Hematopoietic multipotent progenitor cell treated with erythropoietin and hydrocortisone succinate and interleukin-3 and kit ligand, for 15 days (in vitro differentiated cells): ENCODE measurements around the gene CDH6.

Experiments
- DNase-seq: peaks from one replicate; pipeline ENCODE4 v3.0.0-alpha.2; 2015; ENCODE audit warnings: low spot score

CDH6 gene

DNA sequence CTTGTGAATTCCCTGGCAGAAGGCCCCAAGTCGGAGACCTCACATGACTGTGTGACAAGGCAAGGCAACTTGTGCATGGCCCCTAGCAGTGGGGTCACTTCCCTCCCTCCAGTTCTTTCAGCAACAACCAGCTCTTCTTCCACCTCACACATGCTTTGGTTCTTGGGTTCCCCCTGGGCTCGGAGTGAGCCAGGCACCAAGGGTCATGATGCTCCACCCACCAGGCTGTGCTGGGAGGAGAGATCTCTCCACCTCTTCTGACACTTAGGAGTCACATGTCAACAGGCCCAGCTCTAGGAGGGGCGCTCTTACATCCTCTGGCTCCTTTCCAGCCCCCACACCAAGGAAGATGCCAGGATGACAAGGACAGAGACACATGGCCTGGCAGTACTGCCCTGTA is 56.7 kb downstream of the CDH6 start:
- no peak for DNase-seq

DNA sequence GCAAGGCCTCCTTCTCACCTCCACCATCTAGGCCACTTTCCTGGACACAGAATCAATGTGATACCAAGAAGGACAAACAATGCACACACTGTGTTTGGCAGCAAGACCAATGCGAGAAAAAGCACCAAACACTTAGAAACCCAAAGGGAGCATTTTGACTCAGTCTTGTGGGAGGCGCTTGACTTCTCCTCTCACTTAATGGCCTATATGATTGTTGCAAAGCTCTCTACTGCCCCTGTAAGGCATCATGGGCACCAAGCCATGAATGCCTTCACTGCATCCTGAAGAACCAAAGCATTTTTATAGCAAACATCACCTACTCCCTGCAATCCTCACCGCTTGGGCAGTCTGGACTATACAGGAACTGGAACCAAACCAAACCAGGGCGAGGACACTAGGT is 57.5 kb downstream of the CDH6 start:
- DNase-seq = no peak

DNA sequence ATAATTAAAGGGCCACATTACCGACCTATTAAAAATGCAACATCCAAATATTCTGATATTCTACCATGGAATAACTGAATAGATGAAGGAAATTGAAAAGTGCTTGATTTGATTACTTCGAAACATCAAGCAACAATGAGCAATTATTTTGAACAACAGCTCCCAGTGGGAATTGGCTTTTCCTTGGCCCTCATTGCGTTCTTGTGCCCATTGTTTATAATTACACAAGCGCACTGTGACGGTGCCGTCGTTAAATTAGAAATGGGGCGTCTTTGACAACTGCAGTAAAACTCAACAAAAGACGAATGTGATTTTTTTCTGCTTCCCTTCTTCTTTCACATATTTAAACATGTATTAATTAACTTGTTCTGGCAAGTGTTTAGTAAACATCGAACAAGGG is 61.6 kb downstream of the CDH6 start:
- no peak for DNase-seq

DNA sequence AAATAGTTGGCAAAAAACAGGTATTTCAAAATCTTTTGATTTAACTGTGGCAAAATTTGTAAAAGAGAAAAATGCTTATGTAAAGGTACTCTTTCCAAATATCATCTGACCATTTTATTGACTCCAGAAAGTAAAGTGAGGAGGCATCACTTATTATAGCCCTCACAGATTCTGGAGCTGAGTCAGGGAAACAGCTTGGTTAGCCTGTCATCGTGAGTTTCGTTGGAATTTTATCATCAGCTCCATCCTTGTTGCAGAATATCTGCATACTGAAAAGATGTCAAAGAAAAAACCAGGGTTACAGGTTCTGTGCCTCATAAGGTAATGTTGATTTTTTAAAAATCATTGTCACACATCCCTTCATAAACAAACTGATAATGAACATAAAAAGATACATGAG is 74.8 kb downstream of the CDH6 start:
- no peak for DNase-seq

DNA sequence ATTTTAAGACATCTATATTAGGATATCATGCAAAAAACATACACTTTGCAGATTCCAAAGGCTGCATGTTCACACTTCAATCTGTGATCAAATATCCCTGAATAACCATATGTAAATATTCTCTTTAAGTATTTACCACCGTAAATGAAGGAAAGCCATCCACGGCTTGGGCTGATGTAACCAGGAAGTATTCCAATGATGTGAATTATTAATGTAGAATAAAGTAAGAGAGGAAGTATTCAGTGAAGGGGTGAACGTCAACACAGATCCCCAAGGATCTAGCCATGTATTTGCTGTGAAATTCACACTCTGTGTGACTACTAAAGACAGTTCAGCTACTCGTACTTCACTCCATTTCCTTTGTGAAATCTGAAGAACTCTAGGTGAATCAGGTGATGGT is 75.2 kb downstream of the CDH6 start:
- DNase-seq = no peak

DNA sequence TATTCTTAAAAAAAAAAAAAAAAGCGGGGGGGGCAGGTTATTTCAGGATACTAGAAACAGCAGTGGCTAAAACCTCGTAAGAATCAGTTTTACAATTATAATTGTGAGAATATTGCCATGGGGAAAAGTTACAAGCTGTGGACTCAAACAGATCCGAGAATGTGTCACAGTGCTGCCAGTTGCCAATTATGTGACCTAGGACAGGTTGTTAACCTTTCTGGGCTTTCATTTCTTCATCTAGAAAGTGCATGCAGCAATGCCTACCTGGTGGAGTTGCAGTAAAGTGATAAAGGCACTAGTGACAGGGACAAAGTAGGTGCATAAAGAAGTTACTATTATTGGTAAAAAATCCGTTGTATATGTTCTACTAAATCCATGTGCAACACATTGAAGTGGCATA is 75.8 kb downstream of the CDH6 start:
- DNase-seq = no peak

DNA sequence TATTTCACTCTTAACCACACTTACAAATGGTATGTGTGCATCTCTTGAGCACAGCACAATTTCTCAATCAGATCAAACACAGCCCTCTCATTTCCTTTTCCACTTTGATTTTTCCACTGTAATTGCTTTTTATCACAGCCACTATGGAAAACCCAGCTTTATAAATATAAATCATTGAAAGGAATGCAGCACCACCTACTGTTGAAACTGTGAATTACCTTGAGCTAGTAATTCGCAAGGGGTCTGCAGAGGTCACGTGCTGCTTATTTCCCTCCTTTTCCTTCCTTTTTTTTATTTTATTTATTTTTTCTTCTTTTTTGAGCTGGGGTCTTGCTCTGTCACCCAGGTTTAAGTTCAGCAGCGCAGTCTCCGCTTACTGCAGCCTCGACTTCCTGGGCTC is 76.9 kb downstream of the CDH6 start:
- DNase-seq = peak; percentile 7

DNA sequence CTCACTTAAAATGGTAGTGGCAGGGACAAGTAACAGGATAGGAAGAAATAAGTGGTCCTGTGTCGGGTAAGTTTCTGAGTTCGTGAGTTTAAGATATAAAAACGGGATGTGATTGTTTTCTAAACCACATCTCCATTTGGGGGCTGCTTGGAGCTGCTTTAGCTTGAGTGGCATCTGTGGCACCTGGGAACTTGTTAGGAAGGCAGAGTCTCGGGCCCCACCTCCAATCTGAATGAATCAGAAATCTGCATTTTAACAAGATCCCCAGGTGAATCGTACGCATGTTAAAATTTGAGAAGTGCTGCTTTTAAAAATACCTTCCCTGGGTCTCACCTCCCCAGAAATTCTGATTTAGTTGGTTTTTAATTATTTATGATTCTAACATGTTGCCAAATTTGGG is 78.1 kb downstream of the CDH6 start:
- no peak for DNase-seq

DNA sequence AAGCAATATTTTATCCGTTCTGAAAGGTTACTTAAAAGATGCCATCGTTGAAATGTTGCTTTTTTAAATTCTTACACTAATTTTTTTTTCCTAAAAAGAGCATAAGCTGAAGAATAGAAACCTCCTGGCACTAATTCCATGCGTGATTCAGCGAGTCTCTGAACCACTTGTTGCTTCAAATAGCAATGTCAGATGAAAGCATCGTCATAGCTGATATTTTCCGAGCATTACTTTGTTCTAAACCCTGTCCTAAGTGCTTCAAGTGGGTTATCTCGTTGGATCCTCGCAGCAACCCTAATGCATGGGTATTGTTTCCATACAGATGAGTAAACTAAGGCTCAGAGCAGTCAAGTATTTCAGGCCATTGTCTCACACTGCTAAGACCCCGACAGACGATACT is 79.7 kb downstream of the CDH6 start:
- DNase-seq = no peak

DNA sequence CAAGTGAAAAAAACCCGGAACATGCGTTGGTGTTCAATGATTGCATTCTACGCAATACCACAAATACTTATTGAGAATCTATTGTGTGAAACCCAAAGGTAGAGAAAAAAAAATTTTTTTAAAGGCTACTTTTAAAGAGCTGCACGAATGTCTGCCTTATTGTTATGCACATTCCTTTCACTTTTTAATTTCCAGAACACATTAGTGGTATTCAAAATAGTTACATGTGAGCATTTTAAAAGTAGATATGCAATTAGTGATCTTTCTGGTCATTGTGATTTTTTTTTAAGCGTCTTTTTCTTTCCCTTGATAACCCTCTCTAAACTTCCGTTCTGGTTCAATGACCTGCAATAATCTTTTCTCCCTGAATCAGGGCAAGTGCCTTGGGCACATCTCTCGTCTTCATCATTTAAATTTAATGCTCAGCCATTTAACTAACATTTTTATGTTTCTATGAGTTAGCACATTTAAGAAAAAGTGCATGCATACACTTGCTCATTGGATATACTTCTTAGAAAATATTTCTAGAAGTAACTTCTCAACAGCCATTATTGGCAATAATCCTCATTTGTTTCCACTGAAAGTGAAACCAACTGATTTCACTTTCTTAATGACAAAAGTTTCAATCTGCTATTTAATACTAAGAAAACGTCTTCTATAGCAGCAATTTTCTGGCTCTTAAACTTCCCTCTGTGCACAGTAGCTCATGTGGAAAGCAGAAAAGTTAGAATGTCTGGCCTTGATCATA is 80.3 kb downstream of the CDH6 start:
- no peak for DNase-seq

DNA sequence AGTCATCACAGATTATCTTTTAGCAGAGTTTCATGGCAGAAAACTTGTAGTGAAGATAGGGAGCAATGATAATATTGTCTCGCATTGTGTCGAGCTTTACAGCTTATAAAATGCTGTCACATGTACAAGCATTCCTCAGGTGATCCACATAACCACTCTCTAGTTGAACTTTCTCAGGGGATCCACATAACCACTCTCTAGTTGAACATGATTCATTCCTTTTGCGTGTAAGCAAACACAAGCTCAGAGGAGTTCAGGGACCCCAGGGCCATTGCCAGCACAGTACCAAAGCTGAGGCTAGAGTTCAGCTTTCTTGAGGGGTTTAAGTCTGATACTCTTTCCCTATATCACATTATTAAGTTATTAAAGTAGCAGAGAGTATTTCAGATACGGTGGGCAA is 86.7 kb downstream of the CDH6 start:
- no peak for DNase-seq

DNA sequence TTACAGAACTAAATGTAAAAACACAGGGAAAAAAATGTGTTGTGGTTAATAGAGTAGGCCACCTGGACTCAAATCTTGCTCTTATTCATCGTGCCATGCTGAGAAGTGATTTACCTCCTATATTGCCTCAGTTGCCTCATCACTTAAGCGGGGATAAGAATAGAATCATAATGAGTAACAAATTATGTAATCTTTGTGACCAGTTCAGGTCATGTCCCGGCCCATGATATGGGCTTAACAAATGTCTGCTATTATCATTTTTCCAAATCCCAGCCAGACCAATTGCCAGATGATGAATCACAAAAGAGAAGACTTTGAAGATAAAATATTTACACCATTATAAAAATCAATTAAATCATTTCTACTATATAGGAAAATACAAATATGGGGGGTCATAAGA is 89.8 kb downstream of the CDH6 start:
- DNase-seq = no peak

DNA sequence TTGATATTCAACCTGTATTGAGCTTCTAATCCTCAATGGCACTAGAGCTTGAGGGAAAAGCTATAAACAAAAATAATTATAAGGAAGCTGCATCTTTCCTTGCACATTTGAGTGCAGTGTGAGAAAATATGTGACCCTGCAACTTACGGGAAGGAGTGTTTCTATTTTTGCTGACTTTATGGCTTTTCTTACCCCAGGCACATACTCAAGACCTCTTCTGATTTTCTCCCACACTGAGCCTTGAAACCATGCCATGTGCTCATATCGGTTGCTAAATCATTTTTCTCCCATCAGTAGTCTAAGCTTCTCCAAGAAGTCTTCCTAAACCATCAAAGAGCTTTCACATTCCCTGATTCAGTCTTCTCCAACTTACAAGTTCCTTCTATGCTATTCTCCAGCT is 91.5 kb downstream of the CDH6 start:
- no peak for DNase-seq

DNA sequence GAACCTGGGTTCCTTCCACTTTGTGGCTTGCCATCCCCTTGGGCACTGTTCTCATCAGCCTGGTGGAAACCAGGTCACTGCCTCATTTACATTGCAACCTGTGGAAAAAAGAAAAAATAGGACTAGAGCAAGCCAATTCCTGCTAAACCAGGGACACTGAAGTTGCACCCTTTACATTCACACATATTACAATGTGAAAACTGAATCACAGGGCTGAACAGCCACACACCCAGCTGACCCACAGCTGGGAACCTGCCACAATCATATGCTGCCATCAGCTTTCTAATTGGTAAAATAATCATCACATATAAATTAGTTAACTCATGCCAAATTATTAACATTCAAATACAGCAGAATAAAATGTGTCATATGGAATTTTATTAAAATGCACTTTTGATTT is 94.5 kb downstream of the CDH6 start:
- DNase-seq = no peak

DNA sequence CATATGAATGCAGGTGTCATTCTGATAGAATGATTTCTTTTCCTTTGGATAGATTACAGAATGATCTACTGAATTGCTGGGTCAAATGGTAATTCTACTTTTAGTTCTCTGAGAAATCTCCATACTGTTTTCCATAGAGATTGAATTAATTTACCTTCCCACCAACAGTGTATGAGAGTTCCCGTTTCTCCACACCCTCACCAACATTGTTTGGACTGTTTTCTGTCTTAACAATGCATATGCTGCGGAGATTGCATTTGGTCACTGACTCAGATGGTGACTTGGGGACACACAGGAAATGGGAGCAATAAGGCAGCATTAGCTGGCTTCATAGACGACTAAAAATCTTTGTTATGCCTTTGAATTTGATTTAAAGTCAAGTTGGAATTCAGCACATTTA is 95.9 kb downstream of the CDH6 start:
- DNase-seq = no peak

DNA sequence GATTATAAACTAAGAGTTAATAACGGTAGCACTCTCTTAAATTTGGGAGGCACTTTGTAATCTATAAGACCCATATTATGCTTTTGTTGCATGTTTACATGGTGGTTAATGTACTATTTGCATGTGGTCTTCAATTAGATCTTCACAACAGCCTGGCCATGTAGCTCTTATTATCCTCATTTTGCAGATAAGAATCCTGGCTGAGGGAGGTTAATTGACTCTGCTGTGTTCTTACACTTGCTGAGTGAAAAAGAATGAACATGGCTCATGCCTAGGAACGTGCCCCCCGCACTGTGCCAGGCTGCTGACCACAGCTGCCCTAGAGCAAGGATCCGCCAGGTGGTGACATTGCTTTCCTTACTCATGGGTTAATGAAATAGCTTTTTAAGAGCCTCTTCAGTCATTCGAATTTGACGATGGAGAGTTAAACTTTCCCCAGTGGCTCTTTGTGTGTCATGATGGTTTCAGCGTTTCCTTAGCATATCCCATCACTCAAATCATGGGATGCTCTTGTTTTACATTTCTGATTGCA is 97.9 kb downstream of the CDH6 start:
- no peak for DNase-seq

DNA sequence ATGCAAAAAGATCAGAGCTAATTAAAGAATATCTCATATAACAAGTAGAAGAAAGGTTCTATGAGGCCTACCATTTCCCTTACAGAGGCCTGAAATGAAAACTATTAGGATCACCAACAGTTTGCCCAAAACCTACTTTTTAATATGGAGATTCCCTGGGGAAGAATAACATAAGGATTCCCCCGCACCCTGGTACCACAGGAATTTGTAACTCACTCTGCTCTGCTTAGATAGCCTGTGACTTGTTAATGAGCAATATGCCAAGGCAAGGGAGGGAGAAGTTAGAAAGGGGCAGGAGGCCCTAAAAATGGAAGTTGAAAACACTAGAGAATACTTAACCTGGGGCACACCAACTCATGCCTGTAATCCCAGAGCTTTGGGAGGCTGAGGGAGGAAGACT is 107.0 kb downstream of the CDH6 start:
- DNase-seq = no peak

DNA sequence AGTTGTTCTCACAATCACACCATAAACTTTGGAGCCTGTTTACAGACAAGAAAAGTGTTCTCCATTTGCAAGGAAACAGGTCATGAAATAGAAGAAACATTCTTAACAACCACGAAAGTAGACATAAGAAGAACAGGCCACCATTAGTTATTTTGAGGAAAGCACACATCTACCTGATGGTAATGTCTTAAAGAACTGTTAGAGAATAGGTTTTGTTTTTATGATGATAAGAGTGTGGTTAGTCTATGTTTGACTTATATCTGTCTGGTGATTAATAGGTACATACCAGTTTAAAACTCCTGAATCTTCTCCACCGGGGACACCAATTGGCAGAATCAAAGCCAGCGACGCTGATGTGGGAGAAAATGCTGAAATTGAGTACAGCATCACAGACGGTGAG is 108.3 kb downstream of the CDH6 start:
- no peak for DNase-seq

DNA sequence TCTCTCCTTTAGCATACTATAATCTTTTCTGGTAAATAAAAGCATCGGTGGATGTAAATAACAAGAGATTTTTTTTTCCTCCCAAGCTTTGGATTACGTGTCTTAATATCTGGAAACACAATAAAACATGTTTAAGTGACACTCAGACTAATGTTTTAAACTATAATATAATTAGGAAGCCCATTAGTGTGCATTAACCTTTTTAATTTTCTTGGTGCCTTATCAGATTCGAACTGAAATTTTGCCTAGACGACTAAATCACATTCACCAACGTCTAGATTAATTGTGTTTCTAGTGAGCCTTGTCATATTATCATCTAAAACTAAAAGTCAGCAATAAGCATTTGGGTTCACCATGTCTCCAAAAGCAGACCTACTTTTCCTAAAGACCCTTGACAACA is 110.2 kb downstream of the CDH6 start:
- no peak for DNase-seq

DNA sequence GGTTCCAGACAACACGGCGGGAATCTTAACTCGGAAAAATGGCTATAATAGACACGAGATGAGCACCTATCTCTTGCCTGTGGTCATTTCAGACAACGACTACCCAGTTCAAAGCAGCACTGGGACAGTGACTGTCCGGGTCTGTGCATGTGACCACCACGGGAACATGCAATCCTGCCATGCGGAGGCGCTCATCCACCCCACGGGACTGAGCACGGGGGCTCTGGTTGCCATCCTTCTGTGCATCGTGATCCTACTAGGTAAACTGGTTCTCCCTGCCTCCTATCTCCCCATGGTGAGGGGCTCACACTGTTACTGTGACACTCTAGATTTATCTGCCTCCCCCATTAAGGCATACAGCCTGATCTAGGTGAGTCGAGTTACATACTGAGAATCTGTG is 124.2 kb downstream of the CDH6 start:
- no peak for DNase-seq

DNA sequence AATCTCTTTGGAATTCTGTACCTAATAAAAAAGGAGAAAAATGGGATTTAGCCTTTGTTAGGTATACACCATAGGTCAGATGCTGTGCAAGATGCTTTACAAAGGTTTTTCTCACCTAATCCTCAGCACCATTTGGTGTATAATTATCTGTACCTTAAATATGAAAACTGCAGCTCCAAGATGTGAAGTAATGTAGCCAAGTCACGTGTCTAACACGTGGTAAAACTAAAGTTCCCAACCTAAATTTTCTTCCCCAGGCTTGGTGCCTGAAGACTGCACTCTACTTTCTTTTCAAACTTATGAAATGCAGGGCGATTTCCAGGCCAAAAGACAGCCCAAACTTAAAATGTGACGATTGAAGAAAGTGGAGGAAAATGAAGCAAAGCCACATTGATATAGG is 125.8 kb downstream of the CDH6 start:
- no peak for DNase-seq

DNA sequence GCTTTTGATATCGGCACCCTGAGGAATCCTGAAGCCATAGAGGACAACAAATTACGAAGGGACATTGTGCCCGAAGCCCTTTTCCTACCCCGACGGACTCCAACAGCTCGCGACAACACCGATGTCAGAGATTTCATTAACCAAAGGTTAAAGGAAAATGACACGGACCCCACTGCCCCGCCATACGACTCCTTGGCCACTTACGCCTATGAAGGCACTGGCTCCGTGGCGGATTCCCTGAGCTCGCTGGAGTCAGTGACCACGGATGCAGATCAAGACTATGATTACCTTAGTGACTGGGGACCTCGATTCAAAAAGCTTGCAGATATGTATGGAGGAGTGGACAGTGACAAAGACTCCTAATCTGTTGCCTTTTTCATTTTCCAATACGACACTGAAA is 129.5 kb downstream of the CDH6 start:
- no peak for DNase-seq

DNA sequence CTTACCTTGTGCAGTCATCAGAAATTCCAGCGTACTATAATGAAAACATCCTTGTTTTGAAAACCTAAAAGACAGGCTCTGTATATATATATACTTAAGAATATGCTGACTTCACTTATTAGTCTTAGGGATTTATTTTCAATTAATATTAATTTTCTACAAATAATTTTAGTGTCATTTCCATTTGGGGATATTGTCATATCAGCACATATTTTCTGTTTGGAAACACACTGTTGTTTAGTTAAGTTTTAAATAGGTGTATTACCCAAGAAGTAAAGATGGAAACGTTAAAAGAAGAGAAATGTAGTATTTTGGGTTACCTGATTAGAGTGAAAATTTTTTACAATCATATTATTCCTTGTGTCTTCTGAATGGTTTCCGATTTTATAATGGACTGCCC is 131.4 kb downstream of the CDH6 start:
- DNase-seq = no peak

DNA sequence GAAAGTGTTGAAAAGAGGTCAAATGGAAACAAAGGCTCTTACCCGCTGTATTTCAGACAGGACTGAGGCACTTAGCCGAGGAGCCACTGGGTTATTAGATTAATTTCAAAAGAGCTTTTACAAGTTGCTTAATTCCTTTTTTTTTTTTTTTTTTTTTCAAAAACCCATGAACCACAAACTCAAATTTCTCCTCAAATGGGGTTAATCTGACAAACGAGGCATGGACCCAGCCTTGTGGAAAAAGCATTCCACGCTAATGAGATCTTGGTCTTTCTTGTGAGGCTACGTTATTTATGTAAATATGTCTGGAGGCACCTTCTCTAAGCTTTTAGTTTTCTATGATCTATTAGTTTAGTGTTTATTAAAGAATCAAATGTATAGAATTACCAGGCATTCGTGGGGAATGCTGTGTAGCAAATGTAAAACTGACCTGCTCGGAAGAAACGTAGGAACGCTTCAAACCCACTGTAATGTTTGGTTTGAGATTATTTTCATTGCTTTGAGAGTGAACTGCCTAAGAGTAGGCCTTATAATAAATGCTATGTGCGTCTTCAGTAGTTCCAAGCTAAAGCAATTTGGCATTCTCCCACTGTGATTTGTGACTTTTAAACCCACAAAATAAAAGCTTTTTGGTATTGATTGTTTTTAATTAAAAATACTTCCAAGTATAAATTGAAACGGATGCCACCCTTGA is 134.7 kb downstream of the CDH6 start:
- DNase-seq = no peak
